Esophagus squamous epithelium (tissue), 5 donors: ENCODE measurements around the gene NHLH2. TPM values are rescaled to one million over a fixed set of nuclear protein-coding genes. Genes with fewer than 3 reads are reported as not detected.

ENCODE experiments used
- DNase-seq: peaks from one replicate; lab custom pipeline; 2025; lab: John Stamatoyannopoulos, UW
- H3K27ac ChIP-seq, 4 donors: fragments of 200-600 bp; sonication (generic); one replicate each; pipeline ENCODE4 v1.5.1; 2016 to 2019; ENCODE audit warnings: mild to moderate bottlenecking in 1 of 4
- H3K27me3 ChIP-seq, 4 donors: fragments of 200-600 bp; sonication (generic); 1 replicate in 3 of 4; 2 replicates in 1 of 4; pipeline versions ENCODE4 v1.5.1 to v1.6.0; 2017 to 2021; ENCODE audit warnings: antibody characterized with exemption in 1 of 4
- H3K36me3 ChIP-seq, 3 donors: fragments of 200-600 bp; sonication (generic); one replicate each; pipeline ENCODE4 v1.5.1; 2016 to 2019
- H3K4me1 ChIP-seq, 3 donors: fragments of 200-600 bp; sonication (generic); one replicate each; pipeline ENCODE4 v1.5.1; 2017 to 2019
- H3K4me3 ChIP-seq, 4 donors: fragments of 200-600 bp; sonication (generic); 1 replicate in 3 of 4; 2 replicates in 1 of 4; pipeline ENCODE4 v1.5.1; 2016 to 2019; ENCODE audit warnings: mild to moderate bottlenecking in 2 of 4, moderate library complexity in 1 of 4
- H3K9me3 ChIP-seq, 3 donors: fragments of 200-600 bp; sonication (generic); one replicate each; pipeline ENCODE4 v1.5.1; 2016 to 2019
- POLR2A ChIP-seq, 4 donors: fragments of 450-650 bp; IDR thresholded peaks; one replicate each; pipeline ENCODE4 v1.6.1; 2017; ENCODE audit warnings: antibody characterized with exemption in 4 of 4, mild to moderate bottlenecking in 4 of 4, moderate library complexity in 3 of 4
- WGBS, 2 donors: methylation state at CpG; one replicate each; pipeline ENCODE4 v1.1.5; 2018; 5-methylcytosine and 5-hydroxymethylcytosine counted together
- intact Hi-C: fragments of 100-400 bp; cut with DNase I; formaldehyde crosslinking; loops from one replicate; pipeline ENCODE4 v1.15.0; 2022
- total RNA-seq, 4 donors: library from RNA; depleted of rRNA; stranded (reverse); fragments of >200 nt; gene quantifications; one replicate each; pipeline ENCODE4 v1.1.0, GENCODE V29; 2016
- TF ChIP-seq, protein P1 (sequence below), 6 experiments: fragments of 450-650 bp in 4 of 6; fragments of 200-600 bp in 2 of 6; sonication (generic) in 2 of 6; IDR thresholded peaks; one replicate each; pipeline ENCODE4 v1.5.1; 2016 to 2019; ENCODE audit warnings: antibody characterized with exemption in 6 of 6, mild to moderate bottlenecking in 4 of 6, moderate library complexity in 4 of 6
- donor health status: DM: yes; HTN: yes; CAD: no.

Gene NHLH2
- total RNA-seq, 4 donors from 2014 or later = 1.6 to 2.7 (median 2.5) TPM

DNA sequence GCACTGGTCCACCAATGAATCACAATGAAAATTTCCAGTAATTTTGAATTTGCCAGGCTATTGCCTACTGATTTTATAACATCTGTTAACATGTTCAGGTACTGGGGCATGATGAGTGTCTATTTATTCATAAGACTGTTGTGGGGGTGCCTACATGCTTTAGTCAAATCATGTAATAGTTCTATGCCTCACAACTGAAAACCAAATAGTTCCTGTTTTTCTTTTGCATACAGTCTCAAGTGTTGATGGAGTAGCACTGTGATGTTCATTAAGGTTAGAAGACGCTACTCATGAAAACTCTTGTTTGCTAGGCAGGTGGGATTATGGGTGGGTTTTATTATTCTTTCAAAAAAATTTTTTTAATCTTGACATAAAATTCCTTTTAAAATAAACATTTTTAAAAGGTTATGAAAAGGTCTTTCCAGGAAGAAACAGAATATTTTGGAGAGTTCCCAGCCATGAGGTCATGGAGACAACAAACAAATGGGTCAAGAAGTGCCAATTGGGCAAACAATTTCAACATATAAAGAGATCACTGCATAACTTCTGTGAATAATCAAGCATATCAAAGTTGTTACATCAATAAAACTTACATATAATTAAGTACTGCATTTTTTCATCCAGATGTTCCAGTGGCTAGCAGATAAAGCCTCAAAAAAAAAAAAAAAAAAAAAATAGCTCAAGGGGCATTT lies 40.2 kb upstream of the NHLH2 start:
- TF ChIP-seq, protein P1, sequence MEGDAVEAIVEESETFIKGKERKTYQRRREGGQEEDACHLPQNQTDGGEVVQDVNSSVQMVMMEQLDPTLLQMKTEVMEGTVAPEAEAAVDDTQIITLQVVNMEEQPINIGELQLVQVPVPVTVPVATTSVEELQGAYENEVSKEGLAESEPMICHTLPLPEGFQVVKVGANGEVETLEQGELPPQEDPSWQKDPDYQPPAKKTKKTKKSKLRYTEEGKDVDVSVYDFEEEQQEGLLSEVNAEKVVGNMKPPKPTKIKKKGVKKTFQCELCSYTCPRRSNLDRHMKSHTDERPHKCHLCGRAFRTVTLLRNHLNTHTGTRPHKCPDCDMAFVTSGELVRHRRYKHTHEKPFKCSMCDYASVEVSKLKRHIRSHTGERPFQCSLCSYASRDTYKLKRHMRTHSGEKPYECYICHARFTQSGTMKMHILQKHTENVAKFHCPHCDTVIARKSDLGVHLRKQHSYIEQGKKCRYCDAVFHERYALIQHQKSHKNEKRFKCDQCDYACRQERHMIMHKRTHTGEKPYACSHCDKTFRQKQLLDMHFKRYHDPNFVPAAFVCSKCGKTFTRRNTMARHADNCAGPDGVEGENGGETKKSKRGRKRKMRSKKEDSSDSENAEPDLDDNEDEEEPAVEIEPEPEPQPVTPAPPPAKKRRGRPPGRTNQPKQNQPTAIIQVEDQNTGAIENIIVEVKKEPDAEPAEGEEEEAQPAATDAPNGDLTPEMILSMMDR (IDR thresholded peaks at IDR 0.05) = no peak
- no peak for TF ChIP-seq POLR2A (IDR thresholded peaks at IDR 0.05)
- no peaks in the 10 kb centered on the region for H3K27me3 ChIP-seq
- WGBS, 2 donors = 88 to 90% methylated on average over 1 of the region's 1 CpG
- DNase-seq = no peak
- H3K4me1 ChIP-seq = peaks cover 0 to 16% (median 0%) of the 10 kb centered on the region in 3 donors
- intact Hi-C loops = no loop called here
- H3K4me3 ChIP-seq = no peak overlapping the region
- H3K27ac ChIP-seq = no peak overlapping the region
- no peaks in the 10 kb centered on the region for H3K36me3 ChIP-seq
- H3K9me3 ChIP-seq = no peaks in the 10 kb centered on the region

DNA sequence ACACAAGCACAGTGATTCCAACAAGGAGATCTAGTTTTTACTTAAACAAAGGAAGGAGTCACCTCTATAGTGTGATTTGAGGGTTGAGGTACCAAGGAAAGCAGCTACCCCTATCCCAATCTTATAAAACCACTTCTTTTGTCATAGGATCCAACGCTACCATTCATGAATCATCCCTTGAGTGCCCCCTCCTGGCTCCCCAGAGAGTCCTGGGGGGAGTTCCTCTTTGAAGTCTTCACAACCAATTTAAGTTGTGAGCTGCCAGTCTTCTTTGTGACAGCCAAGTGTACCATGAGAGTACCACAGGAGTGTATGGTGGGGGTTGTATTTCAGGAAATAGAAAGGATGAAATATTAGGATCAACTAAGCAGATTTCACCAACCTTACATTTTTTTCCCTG lies 39.1 kb upstream of the NHLH2 start:
- H3K4me3 ChIP-seq = no peak overlapping the region
- no peaks in the 10 kb centered on the region for H3K9me3 ChIP-seq
- TF ChIP-seq, protein P1 (IDR thresholded peaks at IDR 0.05) = no peak
- no peak for TF ChIP-seq POLR2A (IDR thresholded peaks at IDR 0.05)
- no peaks in the 10 kb centered on the region for H3K36me3 ChIP-seq
- H3K4me1 ChIP-seq = peaks cover 0 to 16% (median 0%) of the 10 kb centered on the region in 3 donors
- WGBS, 2 donors = 69 to 86% methylated on average over 1 of the region's 1 CpG
- intact Hi-C loops = no loop called here
- peaks cover 0 to 1% (median 0%) of the 10 kb centered on the region in 4 donors for H3K27me3 ChIP-seq
- no peak overlapping the region for H3K27ac ChIP-seq
- no peak for DNase-seq

DNA sequence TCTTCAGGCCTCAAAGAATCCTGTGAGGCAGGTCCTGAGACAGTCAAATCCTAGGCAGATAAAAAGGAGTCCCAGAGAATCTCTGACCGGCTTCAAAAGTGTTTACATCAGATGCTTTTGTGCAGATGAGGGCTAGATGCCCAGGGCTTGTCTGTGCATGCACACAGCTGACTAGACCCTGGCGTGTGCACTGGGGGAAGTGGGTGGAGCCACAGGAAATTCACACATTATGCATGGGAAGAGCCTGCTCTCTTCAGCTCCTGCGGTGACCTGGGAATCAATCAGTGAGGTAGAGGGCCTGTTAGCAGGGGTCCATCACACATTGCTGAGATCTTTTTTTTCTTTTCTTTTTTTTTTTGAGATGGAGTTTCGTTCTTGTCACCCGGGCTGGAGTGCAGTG lies 36.6 kb upstream of the NHLH2 start:
- DNase-seq = no peak
- WGBS, 2 donors = 17 to 31% methylated on average over 4 to 5 of the region's 5 CpGs
- peak overlapping the region in 2 of 4 donors; percentile 14 to 68 for H3K27ac ChIP-seq
- H3K9me3 ChIP-seq = no peaks in the 10 kb centered on the region
- intact Hi-C loops = no loop called here
- H3K4me3 ChIP-seq = no peak overlapping the region
- peaks cover 0 to 28% (median 0%) of the 10 kb centered on the region in 3 donors for H3K4me1 ChIP-seq
- H3K36me3 ChIP-seq = no peaks in the 10 kb centered on the region
- TF ChIP-seq, protein P1 (IDR thresholded peaks at IDR 0.05) = no peak
- TF ChIP-seq POLR2A (IDR thresholded peaks at IDR 0.05) = no peak
- peaks cover 0 to 3% (median 0%) of the 10 kb centered on the region in 4 donors for H3K27me3 ChIP-seq

DNA sequence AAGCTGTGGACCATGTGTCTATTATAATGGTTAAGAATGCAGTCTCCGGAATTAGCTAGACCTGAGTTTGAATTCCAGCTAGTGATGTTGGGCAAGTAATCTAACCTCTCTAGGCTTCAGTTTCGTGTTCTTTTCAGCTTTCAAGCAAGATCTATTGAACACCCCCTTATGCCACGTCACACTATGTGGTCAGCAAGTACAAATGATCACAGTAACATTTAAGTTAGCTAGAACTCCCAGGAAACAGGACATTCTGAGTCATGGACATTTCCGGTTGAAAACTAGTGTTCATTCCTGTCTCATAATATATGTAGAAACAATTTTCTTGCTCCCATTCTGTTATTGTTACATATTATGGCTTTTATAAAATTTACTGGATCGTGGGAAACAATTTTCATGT lies 34.0 kb upstream of the NHLH2 start:
- Histone ChIP-seq H3K4me1 (peaks cover 0 to 29% (median 0%) of the 10 kb centered on the region in 3 donors), H3K9me3 (no peaks in the 10 kb centered on the region), H3K36me3 (no peaks in the 10 kb centered on the region), H3K4me3 (no peak overlapping the region), H3K27ac (no peak overlapping the region), H3K27me3 (peaks cover 0 to 3% (median 0%) of the 10 kb centered on the region in 4 donors)
- WGBS, 2 donors = 79 to 87% methylated on average over 5 of the region's 5 CpGs
- TF ChIP-seq POLR2A (IDR thresholded peaks at IDR 0.05) = no peak
- TF ChIP-seq, protein P1 (IDR thresholded peaks at IDR 0.05) = no peak
- intact Hi-C loops = no loop called here
- no peak for DNase-seq

DNA sequence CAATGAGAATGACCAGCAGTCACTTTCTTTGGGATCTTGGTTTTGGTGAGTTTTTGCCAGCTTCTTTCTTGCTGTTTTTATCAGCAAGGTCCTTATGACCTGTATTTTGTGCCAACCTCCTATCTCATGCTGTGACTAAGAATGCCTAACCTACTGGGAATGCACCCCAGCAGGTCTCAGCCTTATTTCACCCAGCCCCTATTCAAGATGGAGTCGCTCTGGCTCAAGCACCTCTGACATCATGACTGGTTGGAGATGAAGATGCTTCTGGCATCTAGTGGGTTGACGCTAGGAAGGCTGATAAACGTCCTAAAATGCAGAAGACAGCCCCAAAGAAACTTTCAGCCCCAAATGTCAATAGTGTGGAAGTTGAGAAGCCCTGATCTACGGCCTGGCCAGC lies 33.6 kb upstream of the NHLH2 start:
- no peak for DNase-seq
- H3K9me3 ChIP-seq = no peaks in the 10 kb centered on the region
- H3K4me3 ChIP-seq = no peak overlapping the region
- no peaks in the 10 kb centered on the region for H3K36me3 ChIP-seq
- 38 to 88% methylated on average over 1 to 2 of the region's 4 CpGs for WGBS, 2 donors
- TF ChIP-seq, protein P1 (IDR thresholded peaks at IDR 0.05) = no peak
- no peak for TF ChIP-seq POLR2A (IDR thresholded peaks at IDR 0.05)
- H3K4me1 ChIP-seq = peaks cover 0 to 29% (median 0%) of the 10 kb centered on the region in 3 donors
- H3K27ac ChIP-seq = no peak overlapping the region
- intact Hi-C loops = no loop called here
- H3K27me3 ChIP-seq = peaks cover 0 to 3% (median 0%) of the 10 kb centered on the region in 4 donors
